HG03571 (cell line): Measurements from ENCODE around the gene SCGB2B2.
"Not testable (repeated sequence)": the region's sequence is repeated elsewhere in the genome, so short reads cannot be mapped to it uniquely, and the experiment has no call there.

Experiments used
- ATAC-seq: cut with Tn5 transposase; IDR thresholded peaks from one replicate; pipeline ENCODE4 v1.9.1; 2021; ENCODE audit not compliant: unreplicated experiment

The SCGB2B2 gene

GRCh38 chr19:34676697-34677385 lies at the start of gene SCGB2B2:
TSS of gene SCGB2B2 (minus strand) at chr19:34677159. CDS start at chr19:34594563, 82,596 bp downstream.
- ATAC-seq = peak; percentile 40

DNA sequence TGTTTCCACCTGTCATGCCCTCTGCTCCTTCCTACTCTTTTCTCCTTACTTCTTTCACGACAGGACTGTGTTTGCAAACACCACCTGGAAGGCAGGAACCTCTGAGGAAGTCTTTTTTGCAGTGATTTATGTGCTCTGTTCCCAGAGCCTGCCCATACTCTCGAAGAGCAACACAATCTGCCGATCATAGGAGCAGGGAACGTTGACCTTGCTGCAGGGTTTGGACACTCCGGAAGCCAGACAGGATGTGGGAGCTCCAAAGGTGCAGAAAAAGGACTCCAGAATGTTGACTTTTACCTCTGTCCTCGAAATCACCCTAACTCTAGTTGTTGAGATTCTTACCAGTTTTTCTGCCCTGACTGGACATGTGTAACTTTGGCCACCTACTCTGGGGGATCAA lies 48.4 kb upstream of the SCGB2B2 start:
- ATAC-seq = no peak

GRCh38 chr19:34722353-34722752 lies 45.4 kb upstream of the SCGB2B2 start:
- ATAC-seq = no peak

GRCh38 chr19:34715357-34715756 lies 38.4 kb upstream of the SCGB2B2 start:
- no peak for ATAC-seq

DNA sequence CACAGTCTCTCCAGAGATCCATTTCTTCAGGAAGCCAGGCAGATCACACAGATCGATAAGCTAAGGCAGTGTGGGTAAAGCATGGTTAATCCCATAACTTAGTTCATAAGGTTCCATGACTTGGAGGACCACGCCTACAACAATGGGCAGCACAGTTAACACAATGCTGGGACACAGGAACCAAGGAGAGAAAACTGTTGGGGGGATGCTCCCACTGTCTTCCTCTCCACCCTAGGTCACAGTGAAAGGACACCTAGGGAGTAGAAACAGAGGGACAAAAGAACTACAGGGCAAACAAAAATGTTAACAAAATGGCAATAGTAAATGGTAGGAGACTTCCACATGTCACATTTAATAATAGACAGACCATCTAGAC lies 36.3 kb upstream of the SCGB2B2 start:
- no peak for ATAC-seq

DNA sequence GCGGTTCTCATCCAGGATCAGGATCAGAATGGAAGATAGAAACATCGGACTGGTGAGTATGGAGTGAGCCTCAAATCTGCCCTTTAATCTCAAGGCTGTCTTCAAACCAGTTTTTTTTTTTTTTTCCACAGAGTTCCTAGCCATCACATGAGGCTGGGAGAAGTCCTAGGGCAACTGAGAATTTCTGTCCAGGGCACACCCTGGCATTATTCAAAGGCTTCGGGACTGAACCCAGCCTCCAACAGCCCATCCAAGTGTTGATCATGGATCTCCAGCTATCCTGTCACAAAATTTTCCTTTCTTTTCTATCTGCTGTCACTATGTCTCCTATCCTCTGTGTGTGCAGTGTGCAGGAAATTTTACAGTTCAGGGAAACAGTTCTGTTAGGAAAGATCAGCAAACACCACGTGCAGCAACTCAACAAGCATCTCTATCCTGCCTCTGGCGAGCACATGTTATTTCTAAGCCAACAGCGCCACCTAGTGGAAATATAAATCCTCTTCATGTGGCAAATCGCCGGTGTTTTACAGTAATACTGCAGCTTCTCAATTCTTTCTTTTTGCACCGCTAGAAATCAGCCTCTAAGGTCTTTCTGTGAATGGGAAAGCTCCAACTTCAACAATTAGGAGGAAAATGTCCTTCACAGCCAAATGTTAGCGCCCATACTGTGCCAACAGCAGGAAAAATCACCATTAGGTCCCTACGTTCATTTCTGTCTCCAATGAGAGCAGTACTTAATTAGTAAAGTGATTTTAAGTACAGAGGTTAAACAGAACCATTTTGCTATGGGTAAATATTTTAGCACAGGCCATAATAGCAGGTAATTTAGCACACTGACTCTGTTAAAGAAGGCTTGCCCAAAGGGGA lies 35.7 kb upstream of the SCGB2B2 start:
- no peak for ATAC-seq

- no peak for ATAC-seq
Measured at GRCh38 chr19:34711890-34712289, 34.9 kb upstream of the SCGB2B2 start.

DNA sequence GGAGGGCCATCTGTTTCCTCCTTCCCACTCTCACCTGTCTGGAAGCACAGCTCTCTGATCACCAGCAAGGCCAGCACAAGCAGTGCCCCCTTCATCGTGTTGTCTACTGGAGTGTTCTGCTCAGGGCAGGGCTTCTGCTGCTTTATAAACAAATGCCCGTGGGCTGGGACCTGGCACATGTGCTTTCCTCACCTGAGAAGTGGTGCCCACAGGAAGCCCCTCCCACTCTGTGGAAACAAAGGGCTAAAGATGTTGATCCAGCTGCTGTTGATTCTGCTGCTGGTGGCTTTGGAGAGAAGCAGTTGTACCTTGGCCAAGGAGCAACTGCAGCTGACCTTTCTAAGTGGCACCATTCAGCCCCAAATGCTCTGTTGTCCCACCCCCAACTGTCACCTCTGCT lies 30.7 kb upstream of the SCGB2B2 start:
- ATAC-seq = no peak

- no peak for ATAC-seq
Measured at GRCh38 chr19:34692549-34692948, 15.6 kb upstream of the SCGB2B2 start.

DNA sequence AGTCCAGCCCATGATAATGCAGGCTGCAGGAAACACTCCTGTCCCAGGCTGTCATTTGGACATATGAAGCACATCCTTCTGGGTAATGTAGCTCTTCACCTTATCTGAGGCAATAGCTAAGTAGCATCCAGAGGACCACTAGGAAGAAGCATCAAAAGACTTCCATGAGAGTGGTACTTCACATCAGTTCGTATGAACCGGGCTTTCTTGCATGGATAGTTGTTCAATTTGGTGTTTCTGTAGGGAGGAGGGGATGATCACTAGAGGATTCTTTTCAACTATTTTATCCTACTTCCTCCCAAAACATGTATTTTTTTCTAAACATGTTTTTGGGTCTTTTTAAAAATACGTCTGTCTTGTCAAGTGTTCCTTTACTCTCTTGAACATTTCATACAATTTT lies 13.4 kb upstream of the SCGB2B2 start:
- ATAC-seq = no peak

GRCh38 chr19:34688592-34688991 lies 11.6 kb upstream of the SCGB2B2 start:
- no peak for ATAC-seq

GRCh38 chr19:34687348-34687747 lies 10.4 kb upstream of the SCGB2B2 start:
- ATAC-seq = no peak

GRCh38 chr19:34686455-34686854 lies 9.5 kb upstream of the SCGB2B2 start:
- ATAC-seq = no peak

DNA sequence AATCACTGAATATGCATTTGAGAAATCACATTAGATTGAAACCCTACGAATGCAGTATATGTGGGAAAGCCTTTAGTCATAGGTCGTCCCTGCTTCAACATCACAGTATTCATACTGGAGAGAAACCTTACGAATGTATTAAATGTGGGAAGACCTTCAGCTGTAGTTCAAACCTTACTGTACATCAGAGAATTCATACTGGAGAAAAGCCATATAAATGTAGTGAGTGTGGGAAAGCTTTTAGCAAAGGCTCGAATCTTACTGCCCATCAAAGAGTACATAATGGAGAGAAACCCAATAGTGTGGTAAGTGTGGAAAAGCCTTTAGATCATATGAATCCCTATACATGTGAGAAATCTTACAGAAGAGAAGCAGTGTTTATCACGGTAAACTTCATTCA lies 8.3 kb upstream of the SCGB2B2 start:
- not testable (repeated sequence) for ATAC-seq

DNA sequence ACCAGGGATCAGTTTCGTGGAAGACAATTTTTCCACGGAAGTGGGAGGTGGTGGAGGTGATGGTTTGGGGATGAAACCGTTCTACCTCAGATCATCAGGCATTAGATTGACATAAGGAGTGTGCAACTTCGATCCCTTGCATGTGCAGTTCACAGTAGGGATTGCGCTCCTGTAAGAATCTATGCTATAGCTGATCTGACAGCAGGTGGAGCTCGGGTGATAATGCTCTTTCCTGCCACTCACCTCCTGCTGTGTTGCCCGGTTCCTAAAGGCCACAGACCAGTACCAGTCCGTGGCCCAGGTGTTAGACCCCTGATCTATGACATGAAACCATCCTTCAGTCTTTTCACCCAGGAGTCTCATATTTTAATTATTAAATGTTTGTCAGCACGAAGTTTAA lies 4.5 kb upstream of the SCGB2B2 start:
- ATAC-seq = no peak

GRCh38 chr19:34678421-34678820 lies 1.5 kb upstream of the SCGB2B2 start:
- no peak for ATAC-seq

DNA sequence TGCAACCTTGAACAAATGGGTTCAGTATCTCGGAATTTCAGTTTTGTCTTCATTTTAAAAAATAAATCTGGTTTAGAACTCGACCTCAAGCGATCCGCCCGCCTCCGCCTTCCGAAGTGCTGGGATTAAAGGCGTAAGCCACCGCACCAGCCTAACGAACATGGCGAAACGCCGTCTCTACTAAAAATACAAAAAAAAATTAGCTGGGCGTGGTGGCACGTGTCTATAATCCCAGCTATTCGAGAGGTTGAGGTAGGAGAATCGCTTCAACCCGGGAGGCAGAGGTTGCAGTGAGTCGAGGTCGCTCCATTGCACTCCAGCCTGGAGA lies 1.1 kb upstream of the SCGB2B2 start:
- ATAC-seq = no peak

DNA sequence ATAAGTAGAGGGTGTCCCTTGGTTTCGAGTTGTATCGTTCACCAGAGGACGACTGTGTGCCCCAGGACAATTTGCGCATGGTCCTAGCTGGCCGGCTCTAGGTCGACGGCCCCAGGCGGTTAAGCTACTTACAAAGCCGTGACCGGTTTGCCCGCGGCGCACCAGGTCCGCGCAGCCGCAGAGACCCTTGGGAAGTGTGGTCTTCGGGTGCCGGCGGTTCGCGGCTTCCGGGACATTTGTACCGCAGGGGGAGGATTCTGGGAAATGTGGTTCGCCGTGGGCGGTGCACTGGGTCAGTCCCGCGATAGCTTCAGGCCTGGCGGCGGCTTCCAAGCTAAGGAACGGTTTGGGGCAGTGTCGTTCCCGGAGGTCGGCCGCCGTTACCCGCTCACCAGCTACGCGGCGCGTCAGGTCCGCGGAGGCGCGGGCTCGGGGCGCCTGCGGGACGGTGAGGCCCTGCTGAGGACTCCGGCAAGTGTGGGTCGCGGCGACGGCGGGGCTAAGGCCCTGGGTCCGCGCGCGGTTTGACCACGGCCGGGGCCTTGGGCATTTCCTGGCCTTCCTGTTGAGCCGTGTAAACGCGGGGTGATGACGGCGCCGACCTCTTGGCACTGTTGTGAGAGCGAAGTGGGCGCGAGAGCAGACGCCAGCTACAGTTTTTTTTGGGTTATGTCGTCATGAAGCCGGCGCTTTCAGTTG lies 576 bp upstream of the SCGB2B2 start, which contains the start of gene ZNF302:
TSS of gene ZNF302 (plus strand) at position 293 of the 699 bp plus-strand sequence. CDS start 1,127 bp downstream, outside the sequence.
- peak; percentile 89 for ATAC-seq

DNA sequence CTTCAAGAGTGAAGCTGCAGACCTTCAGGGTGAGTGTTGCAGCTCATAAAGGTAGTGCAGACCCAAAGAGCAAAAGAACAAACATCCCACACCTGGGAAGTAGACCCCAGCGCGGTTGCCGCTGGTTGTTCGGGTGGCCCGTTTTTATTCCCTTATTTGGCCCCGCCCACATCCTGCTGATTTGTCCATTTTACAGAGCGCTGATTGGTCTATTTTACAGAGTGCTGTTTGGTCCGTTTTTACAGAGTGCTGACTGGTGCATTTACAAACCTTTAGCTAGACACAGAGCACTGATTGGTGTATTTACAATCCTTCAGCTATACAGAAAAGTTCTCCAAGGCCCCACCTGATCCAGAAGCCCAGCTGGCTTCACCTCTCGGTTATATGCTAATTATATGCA lies 1.0 kb downstream of the SCGB2B2 start:
- no peak for ATAC-seq

GRCh38 chr19:34675250-34675649 lies 1.7 kb downstream of the SCGB2B2 start:
- ATAC-seq = no peak

GRCh38 chr19:34673590-34673989 lies 3.4 kb downstream of the SCGB2B2 start:
- ATAC-seq = no peak

- no peak for ATAC-seq
Measured at GRCh38 chr19:34671972-34672371, 5.0 kb downstream of the SCGB2B2 start.
